Measurements from ENCODE around the gene CCDC154. TPM values are rescaled to one million over a fixed set of nuclear protein-coding genes. Genes with fewer than 3 reads are reported as not detected.
"Not testable (repeated sequence)": the region's sequence is repeated elsewhere in the genome, so short reads cannot be mapped to it uniquely, and the experiment has no call there.

CCDC154 gene
- 0.50 TPM for polyA plus RNA-seq (2013, experiment 1 of 2; ENCODE audit: insufficient read length)
- polyA plus RNA-seq (2013, experiment 2 of 2; ENCODE audit: insufficient read length) = 0.53 TPM

DNA sequence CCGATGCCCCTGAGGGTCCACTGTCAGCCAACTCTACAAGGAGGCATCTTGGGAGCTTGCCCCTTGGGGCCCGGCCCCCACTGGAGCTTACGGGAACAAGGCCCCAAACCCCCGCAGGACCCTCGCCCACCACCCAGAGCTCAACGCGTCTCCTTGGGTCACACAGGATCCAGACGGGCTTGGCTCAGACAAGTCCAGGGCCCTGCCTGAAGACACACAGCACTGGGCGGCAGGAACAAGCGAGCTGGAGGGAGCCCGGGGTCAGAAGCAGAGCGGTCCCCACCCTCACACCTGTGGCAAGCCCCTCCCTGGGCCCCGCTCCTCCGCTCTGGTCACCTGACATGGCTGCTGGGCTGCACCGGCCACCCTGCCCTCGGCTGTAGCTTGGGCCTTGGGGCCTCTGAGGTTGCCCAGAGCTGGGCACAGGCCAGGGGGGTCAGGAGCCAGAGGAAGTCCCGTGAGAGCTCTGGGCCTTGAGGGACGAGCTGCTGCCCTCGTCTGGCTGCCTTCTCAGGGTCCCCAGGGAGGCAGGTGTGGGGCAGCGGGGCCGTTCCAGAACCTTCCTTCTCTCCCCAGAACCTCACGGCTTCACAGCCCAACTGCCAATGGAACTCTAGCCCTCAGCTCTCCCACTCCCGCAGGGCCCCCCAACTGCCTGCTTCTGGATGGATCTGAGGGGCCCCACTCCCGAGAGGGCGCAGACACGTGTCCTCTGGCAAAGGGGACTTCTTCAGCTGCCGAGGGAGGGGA lies at the start of gene CCDC154:
Gene CCDC154 (minus strand): TSS at position 577 of the 750 bp plus-strand sequence. CDS start 234 bp downstream, at position 343.
- no peak for DNase-seq

GRCh38 chr16:1493746-1494094 lies 49.4 kb upstream of the CCDC154 start:
- DNase-seq = peak; percentile 6

- peak; percentile 75 for DNase-seq
Observed at GRCh38 chr16:1492923-1493745, 48.8 kb upstream of the CCDC154 start, which contains the start of gene TELO2. Gene TELO2 (plus strand): TSS chr16:1493360. CDS start chr16:1494282, 922 bp downstream.

DNA sequence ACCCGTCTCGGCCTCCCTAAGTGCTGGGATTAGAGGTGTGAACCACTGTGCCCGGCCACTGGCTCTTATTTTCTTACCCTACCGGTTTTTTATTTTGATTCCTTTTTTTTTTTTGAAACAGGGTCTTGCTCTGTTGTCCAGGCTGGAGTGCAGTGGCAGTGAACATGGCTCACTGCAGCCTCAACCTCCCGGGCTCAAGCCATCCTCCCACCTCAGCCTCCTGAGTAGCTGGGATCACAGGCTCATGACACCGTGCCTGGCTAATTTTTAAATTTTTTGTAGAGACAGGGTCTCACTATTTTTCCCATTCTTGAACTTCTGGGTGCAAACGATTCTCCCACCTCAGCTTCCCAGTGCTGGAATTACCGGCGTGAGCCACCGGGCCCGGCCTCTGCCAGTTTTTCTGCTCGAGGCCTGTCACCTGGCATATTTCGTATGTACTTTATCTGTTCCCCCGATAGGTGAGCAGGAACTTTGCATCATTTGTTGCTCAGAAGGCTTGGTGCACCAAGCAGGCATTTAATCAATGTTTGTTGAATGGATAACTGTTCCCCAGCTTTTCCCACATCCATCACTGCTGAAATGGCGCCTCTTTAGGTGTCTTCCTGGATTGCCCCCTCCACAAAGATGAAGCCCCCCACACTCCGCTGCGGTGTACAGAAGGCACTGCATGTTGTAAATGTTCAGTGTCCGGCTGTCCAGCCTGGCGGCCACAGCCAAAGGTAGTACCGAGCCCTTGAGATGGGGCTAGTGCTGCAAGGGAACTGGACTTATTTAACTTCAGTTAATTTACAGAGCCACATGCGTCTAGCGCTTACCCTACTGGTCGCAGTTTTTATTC lies 47.9 kb upstream of the CCDC154 start:
- no peak for DNase-seq

GRCh38 chr16:1491327-1491726 lies 47.0 kb upstream of the CCDC154 start:
- no peak for DNase-seq

- DNase-seq = no peak
Observed at GRCh38 chr16:1489077-1489476, 44.7 kb upstream of the CCDC154 start.

DNA sequence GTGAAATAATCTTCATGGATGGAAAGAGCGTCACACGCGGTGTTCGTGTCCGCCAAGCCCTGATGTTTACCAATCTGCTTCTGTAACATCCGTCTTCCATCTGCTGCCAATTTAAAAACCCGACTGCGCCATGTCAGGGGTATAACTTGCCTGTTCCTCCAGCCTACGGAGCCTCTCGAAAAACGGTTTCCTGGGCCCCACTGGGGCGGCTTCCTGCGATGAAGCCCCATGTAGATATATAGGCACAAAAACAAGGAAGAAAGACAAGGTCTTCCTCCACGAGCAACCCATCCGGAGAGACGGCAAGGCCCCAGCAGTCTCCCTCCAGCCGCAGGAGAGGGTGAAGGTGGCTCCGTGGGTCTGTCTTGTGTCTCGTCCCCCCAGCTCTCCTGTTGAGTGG lies 44.3 kb upstream of the CCDC154 start, which contains the start of gene PTX4:
Gene PTX4 (minus strand): TSS at position 326 of the 400 bp plus-strand sequence. CDS start 35 bp downstream, at position 291.
- no peak for DNase-seq

- no peak for DNase-seq
Observed at GRCh38 chr16:1488054-1488601, 43.8 kb upstream of the CCDC154 start.

GRCh38 chr16:1487395-1488053 lies 43.2 kb upstream of the CCDC154 start:
- no peak for DNase-seq

DNA sequence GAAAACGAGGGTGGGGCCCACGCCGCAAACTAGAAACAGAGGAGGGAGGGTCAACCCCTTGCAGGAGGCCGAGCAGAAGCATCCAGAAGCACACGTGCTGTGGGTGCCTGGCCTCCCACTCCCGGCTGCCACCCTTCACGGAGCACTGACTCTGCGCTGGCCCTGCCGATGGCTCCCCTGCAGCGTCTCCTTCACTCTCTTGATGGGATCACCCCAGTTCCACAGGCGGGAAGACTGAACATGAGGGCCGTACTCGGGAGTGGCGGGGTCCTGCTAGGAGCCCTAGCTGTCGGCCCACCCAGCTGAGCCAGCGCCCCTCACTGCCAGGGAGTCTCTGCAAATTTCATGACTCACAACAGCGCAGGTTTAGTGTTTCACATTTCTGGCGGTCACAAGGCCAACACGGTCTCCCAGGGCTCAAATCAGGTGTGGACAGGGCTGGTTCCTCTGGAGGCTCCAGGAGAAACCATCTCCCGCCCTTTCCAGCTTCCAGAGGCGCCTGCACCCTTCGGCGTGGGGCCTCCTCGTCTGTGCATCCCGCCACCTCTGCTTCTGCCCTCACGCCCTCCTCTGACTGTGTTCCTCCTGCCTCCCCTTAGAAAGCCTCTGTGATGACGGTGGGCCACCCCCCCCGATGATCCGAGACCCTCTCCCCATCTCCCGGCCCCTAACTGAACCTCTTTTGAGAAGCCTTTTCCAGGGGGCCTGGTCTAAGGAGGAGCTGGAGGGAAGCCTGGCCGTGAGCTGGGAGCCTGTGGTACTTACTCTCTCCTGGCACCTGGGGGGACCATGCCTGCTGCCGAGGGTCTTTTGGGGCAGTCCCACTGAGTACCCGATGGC lies 42.4 kb upstream of the CCDC154 start:
- no peak for DNase-seq

GRCh38 chr16:1485847-1486496 lies 41.6 kb upstream of the CCDC154 start:
- no peak for DNase-seq

GRCh38 chr16:1481906-1482835 lies 37.8 kb upstream of the CCDC154 start:
- DNase-seq = no peak

DNA sequence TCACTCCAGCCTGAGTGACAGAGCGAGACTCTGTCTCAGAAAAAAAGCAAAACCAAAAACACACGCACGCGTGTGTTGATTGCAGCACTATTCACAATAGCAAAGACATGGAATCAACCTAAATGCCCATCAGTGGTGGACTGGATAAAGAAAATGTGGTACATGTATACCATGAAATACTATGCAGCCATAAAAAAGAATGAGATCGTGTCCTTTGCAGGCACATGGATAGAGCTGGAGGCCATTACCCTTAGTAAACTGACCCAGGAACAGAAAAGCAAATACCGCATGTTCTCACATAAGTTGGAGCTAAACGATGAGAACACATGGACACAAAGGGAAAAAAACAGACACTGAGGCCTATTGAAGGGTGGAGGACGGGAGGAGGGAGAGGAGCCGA lies 34.6 kb upstream of the CCDC154 start:
- DNase-seq = not testable (repeated sequence)

DNA sequence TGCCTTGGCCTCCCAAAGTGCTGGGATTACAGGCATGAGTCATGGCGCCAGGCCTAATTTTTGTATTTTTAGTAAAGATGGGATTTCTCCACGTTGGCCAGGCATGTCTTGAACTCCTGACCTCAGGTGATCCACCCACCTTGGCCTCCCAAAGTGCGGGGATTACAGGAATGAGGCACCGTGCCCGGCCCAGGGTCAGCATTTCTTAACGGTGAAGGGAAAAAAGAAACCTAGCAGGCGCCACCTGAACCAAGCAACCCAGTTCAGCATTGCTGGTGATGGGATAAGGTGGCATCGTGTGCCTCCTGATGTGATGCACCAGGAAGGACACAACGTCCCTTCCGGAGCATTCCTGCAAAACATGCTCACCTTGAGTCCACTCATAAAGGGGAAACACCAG lies 32.7 kb upstream of the CCDC154 start:
- DNase-seq = no peak

- DNase-seq = no peak
Observed at GRCh38 chr16:1475552-1476114, 31.3 kb upstream of the CCDC154 start.

- peak; percentile 85 for DNase-seq
Observed at GRCh38 chr16:1474796-1475551, 30.6 kb upstream of the CCDC154 start, which contains the start of gene CLCN7. Gene CLCN7 (minus strand): TSS chr16:1475028. CDS start chr16:1474974, 54 bp downstream.

- DNase-seq = no peak
Observed at GRCh38 chr16:1474082-1474795, 29.9 kb upstream of the CCDC154 start.
